WTC11 (cell line): ENCODE results near the gene BCL7B. TPM values are rescaled to one million over a fixed set of nuclear protein-coding genes. Genes with fewer than 3 reads are reported as not detected.

Experiments
- ATAC-seq: fragments of 200-7000 bp; cut with Tn5 transposase; 2 replicates; pipeline ENCODE4 v1.10.0; 2021; ENCODE audit warnings: mild to moderate bottlenecking, moderate library complexity
- CTCF ChIA-PET: fragments of 300-600 bp; sonication (Branson Sonifier 250); formaldehyde crosslinking; loops from one replicate; lab custom pipeline; 2021; ENCODE audit warnings: antibody characterized with exemption; lab: Charles Lee
- POLR2A ChIA-PET: fragments of 350-600 bp; sonication (Branson Sonifier 250); formaldehyde crosslinking; loops from one replicate; lab custom pipeline; 2021; ENCODE audit warnings: antibody characterized with exemption; lab: Charles Lee
- DNase-seq: peaks from one replicate; pipeline ENCODE4 v3.0.0; 2021; ENCODE audit warnings: low spot score
- H3K27ac Mint-ChIP-seq: 2 replicates; pipeline ENCODE4 v1.8.0; 2021; ENCODE audit warnings: mixed read lengths
- H3K27me3 Mint-ChIP-seq: 2 replicates; pipeline ENCODE4 v1.8.0; 2021; ENCODE audit warnings: low read depth, mild to moderate bottlenecking, moderate library complexity, mixed read lengths
- H3K36me3 Mint-ChIP-seq: 2 replicates; pipeline ENCODE4 v1.8.0; 2021; ENCODE audit warnings: mixed read lengths
- H3K4me1 Mint-ChIP-seq: 2 replicates; pipeline ENCODE4 v1.8.0; 2022; ENCODE audit warnings: mixed read lengths
- H3K4me3 Mint-ChIP-seq: 2 replicates; pipeline ENCODE4 v1.8.0; 2021; ENCODE audit warnings: mild to moderate bottlenecking, moderate library complexity, mixed read lengths
- H3K9me3 Mint-ChIP-seq: 2 replicates; pipeline ENCODE4 v1.8.0; 2021; ENCODE audit warnings: mixed read lengths
- AR ChIP-seq: fragments of 250-450 bp; sonication (Bioruptor Pico); IDR thresholded peaks from 2 replicates; pipeline ENCODE4 v1.9.0; 2021; ENCODE audit warnings: mild to moderate bottlenecking
- CREB1 ChIP-seq: sonication (generic); formaldehyde crosslinking; IDR thresholded peaks from 2 replicates; pipeline ENCODE4 v1.8.0; 2023; ENCODE audit warnings: mild to moderate bottlenecking, missing genetic modification reagents
- FOXJ3 ChIP-seq: sonication (generic); formaldehyde crosslinking; IDR thresholded peaks from 2 replicates; pipeline ENCODE4 v1.9.0; 2021; ENCODE audit warnings: missing genetic modification reagents, mild to moderate bottlenecking, borderline replicate concordance
- FOXP1 ChIP-seq: sonication (generic); formaldehyde crosslinking; IDR thresholded peaks from 2 replicates; pipeline ENCODE4 v1.8.0; 2022; ENCODE audit warnings: missing genetic modification reagents, mild to moderate bottlenecking, moderate library complexity, borderline replicate concordance
- HMGA2 ChIP-seq: fragments of 250-450 bp; sonication (Bioruptor Pico); IDR thresholded peaks from 2 replicates; pipeline ENCODE4 v1.4.0; 2021; ENCODE audit warnings: mild to moderate bottlenecking, moderate library complexity
- JAZF1 ChIP-seq: fragments of 250-450 bp; sonication (Bioruptor Pico); IDR thresholded peaks from 2 replicates; pipeline ENCODE4 v1.9.0; 2021; ENCODE audit warnings: moderate library complexity, mild to moderate bottlenecking, inconsistent platforms
- MYBL2 ChIP-seq: sonication (generic); formaldehyde crosslinking; IDR thresholded peaks from 2 replicates; pipeline ENCODE4 v1.8.1; 2023; ENCODE audit warnings: mild to moderate bottlenecking, moderate library complexity, missing genetic modification reagents
- NFATC4 ChIP-seq: fragments of 250-450 bp; sonication (Bioruptor Pico); IDR thresholded peaks from 2 replicates; pipeline ENCODE4 v1.9.0; 2021; ENCODE audit warnings: mild to moderate bottlenecking
- NFE2L1 ChIP-seq: sonication (generic); formaldehyde crosslinking; IDR thresholded peaks from 2 replicates; pipeline ENCODE4 v1.8.1; 2023; ENCODE audit warnings: missing genetic modification reagents
- PRDM15 ChIP-seq: sonication (generic); formaldehyde crosslinking; IDR thresholded peaks from 2 replicates; pipeline ENCODE4 v1.8.0; 2022; ENCODE audit warnings: missing genetic modification reagents
- RORB ChIP-seq: fragments of 250-450 bp; sonication (Bioruptor Pico); IDR thresholded peaks from 2 replicates; pipeline ENCODE4 v1.9.0; 2021; ENCODE audit warnings: mild to moderate bottlenecking
- SOX15 ChIP-seq: fragments of 250-450 bp; sonication (Bioruptor Pico); IDR thresholded peaks from 2 replicates; pipeline ENCODE4 v1.9.0; 2021; ENCODE audit warnings: mild to moderate bottlenecking
- SP1 ChIP-seq: sonication (generic); formaldehyde crosslinking; conservative IDR thresholded peaks from 2 replicates; pipeline ENCODE4 v1.8.1; 2022; ENCODE audit warnings: missing genetic modification reagents
- ZBTB21 ChIP-seq: sonication (generic); formaldehyde crosslinking; IDR thresholded peaks from 2 replicates; pipeline ENCODE4 v1.8.1; 2023; ENCODE audit warnings: mild to moderate bottlenecking, missing genetic modification reagents, borderline replicate concordance
- ZNF138 ChIP-seq: sonication (generic); formaldehyde crosslinking; conservative IDR thresholded peaks from 2 replicates; pipeline ENCODE4 v1.8.1; 2022; ENCODE audit warnings: mild to moderate bottlenecking, moderate library complexity, missing genetic modification reagents
- ZSCAN18 ChIP-seq: fragments of 250-450 bp; sonication (Bioruptor Pico); IDR thresholded peaks from 2 replicates; pipeline ENCODE4 v2.1.2; 2022; ENCODE audit warnings: mild to moderate bottlenecking, moderate library complexity
- total RNA-seq: library from RNA; stranded (reverse); gene quantifications from 3 replicates; pipeline ENCODE4 v1.2.3, GENCODE V29; 2021
- TF ChIP-seq, protein P1 (sequence below): sonication (generic); formaldehyde crosslinking; IDR thresholded peaks from 2 replicates; pipeline ENCODE4 v1.8.0; 2023; ENCODE audit warnings: missing genetic modification reagents, mild to moderate bottlenecking, borderline replicate concordance

The BCL7B gene
- total RNA-seq, 1 experiment from 2014 or later, result 28.5 TPM

DNA sequence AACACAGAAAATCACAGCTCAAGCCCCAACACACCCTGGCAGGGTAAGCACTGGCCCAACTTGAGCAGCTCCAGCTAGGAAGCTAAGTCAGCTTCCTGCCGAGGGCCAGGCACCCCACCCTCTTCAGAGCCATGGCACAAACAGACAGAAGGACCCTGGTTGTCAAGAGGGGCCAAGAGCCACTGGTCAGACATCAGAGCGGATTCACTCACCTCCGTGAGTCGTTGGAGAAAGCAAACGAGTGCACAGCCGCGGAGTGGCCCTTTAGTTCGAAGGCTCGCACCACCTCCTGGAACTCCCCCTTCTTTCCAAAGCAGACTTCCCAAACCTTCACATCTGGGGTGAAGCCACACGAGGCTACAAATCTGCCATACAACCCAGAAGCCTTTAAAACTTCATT is 13.5 kb upstream of the BCL7B start:
- Mint-ChIP-seq H3K4me1 (no peaks in the 10 kb centered on the region), H3K36me3 (peaks cover 48% of the 10 kb centered on the region), H3K4me3 (no peak overlapping the region), H3K27me3 (no peaks in the 10 kb centered on the region), H3K9me3 (no peaks in the 10 kb centered on the region), H3K27ac (no peak overlapping the region)
- no peak for ATAC-seq
- ChIA-PET CTCF (no interaction called here), POLR2A (no interaction called here)
- no peak for DNase-seq
- TF ChIP-seq FOXJ3 (CRISPR knock-in tag), result no peak
- no peak for TF ChIP-seq JAZF1 (CRISPR knock-in tag)

GRCh38 chr7:73570521-73570920 is 13.0 kb upstream of the BCL7B start:
- no peaks in the 10 kb centered on the region for H3K4me1 Mint-ChIP-seq
- POLR2A ChIA-PET, result no interaction called here
- ATAC-seq, result no peak
- TF ChIP-seq HMGA2 (CRISPR knock-in tag) (no peak), ZNF138 (CRISPR knock-in tag) (no peak), ZSCAN18 (no peak), SOX15 (CRISPR knock-in tag) (no peak), NFE2L1 (CRISPR knock-in tag) (no peak), ZBTB21 (no peak), SP1 (no peak), AR (no peak), NFATC4 (CRISPR knock-in tag) (no peak), RORB (CRISPR knock-in tag) (no peak), MYBL2 (CRISPR knock-in tag) (no peak), FOXP1 (CRISPR knock-in tag) (no peak), CREB1 (CRISPR knock-in tag) (no peak), PRDM15 (no peak)
- TF ChIP-seq, protein P1, sequence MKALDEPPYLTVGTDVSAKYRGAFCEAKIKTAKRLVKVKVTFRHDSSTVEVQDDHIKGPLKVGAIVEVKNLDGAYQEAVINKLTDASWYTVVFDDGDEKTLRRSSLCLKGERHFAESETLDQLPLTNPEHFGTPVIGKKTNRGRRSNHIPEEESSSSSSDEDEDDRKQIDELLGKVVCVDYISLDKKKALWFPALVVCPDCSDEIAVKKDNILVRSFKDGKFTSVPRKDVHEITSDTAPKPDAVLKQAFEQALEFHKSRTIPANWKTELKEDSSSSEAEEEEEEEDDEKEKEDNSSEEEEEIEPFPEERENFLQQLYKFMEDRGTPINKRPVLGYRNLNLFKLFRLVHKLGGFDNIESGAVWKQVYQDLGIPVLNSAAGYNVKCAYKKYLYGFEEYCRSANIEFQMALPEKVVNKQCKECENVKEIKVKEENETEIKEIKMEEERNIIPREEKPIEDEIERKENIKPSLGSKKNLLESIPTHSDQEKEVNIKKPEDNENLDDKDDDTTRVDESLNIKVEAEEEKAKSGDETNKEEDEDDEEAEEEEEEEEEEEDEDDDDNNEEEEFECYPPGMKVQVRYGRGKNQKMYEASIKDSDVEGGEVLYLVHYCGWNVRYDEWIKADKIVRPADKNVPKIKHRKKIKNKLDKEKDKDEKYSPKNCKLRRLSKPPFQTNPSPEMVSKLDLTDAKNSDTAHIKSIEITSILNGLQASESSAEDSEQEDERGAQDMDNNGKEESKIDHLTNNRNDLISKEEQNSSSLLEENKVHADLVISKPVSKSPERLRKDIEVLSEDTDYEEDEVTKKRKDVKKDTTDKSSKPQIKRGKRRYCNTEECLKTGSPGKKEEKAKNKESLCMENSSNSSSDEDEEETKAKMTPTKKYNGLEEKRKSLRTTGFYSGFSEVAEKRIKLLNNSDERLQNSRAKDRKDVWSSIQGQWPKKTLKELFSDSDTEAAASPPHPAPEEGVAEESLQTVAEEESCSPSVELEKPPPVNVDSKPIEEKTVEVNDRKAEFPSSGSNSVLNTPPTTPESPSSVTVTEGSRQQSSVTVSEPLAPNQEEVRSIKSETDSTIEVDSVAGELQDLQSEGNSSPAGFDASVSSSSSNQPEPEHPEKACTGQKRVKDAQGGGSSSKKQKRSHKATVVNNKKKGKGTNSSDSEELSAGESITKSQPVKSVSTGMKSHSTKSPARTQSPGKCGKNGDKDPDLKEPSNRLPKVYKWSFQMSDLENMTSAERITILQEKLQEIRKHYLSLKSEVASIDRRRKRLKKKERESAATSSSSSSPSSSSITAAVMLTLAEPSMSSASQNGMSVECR (CRISPR knock-in tag), result no peak
- TF ChIP-seq, all 79 proteins: peak for 0
- Mint-ChIP-seq H3K27me3 (no peaks in the 10 kb centered on the region), H3K36me3 (peaks cover 48% of the 10 kb centered on the region), H3K4me3 (no peak overlapping the region), H3K9me3 (no peaks in the 10 kb centered on the region), H3K27ac (no peak overlapping the region)
- CTCF ChIA-PET, result no interaction called here
- DNase-seq, result no peak
